H1 (cell line): Measurements from ENCODE around the gene IP6K3. TPM values are rescaled to one million over a fixed set of nuclear protein-coding genes. Genes with fewer than 3 reads are reported as not detected.

Experiments
- CTCF ChIA-PET: fragments of 300-600 bp; sonication (Branson Sonifier 250); formaldehyde crosslinking; loops from one replicate; lab custom pipeline; 2021; ENCODE audit not compliant: partially characterized antibody; lab: Charles Lee
- POLR2A ChIA-PET: fragments of 300-600 bp; sonication (Branson Sonifier 250); formaldehyde crosslinking; loops from one replicate; lab custom pipeline; 2021; ENCODE audit warnings: inconsistent platforms; ENCODE audit not compliant: partially characterized antibody; lab: Charles Lee
- DNase-seq, 2 experiments: peaks; one replicate each; pipeline versions ENCODE4 v3.0.0 to v3.0.0-alpha.2; 2010 to 2022; ENCODE audit warnings: low spot score in 2 of 2, low read depth in 1 of 2, mixed read lengths in 1 of 2
- FAIRE-seq: peaks from 2 replicates; lab custom pipeline; 2011; peaks lifted over from hg19 to GRCh38; lab: Jason Lieb, UNC
- H2AFZ ChIP-seq: 2 replicates; pipeline ENCODE4 v1.8.1; 2012; ENCODE audit warnings: low read length, inconsistent platforms
- H2AK5ac ChIP-seq: 2 replicates; pipeline ENCODE4 v1.6.1; 2013; ENCODE audit warnings: low read depth, low read length
- H2BK120ac ChIP-seq: replicated peaks from 2 replicates; pipeline ENCODE3; 2013; ENCODE audit warnings: low read depth, low read length, inconsistent platforms
- H2BK12ac ChIP-seq: 2 replicates; pipeline ENCODE4 v1.6.1; 2013; ENCODE audit warnings: low read depth, low read length
- H2BK15ac ChIP-seq: 2 replicates; pipeline ENCODE4 v1.6.1; 2013; ENCODE audit warnings: low read length
- H2BK20ac ChIP-seq: 2 replicates; pipeline ENCODE4 v1.6.1; 2013; ENCODE audit warnings: low read length
- H2BK5ac ChIP-seq: 2 replicates; pipeline ENCODE4 v1.6.1; 2013; ENCODE audit warnings: low read depth, low read length
- H3K14ac ChIP-seq: 2 replicates; pipeline ENCODE4 v1.6.1; 2013; ENCODE audit warnings: inconsistent platforms; ENCODE audit not compliant: insufficient read length
- H3K18ac ChIP-seq: 2 replicates; pipeline ENCODE4 v1.6.1; 2013; ENCODE audit warnings: low read length; ENCODE audit errors: extremely low read depth
- H3K23ac ChIP-seq: 2 replicates; pipeline ENCODE4 v1.6.1; 2013; ENCODE audit warnings: inconsistent platforms; ENCODE audit not compliant: insufficient read length
- H3K23me2 ChIP-seq: 2 replicates; pipeline ENCODE4 v1.6.1; 2013; ENCODE audit warnings: low read depth, low read length
- H3K27ac ChIP-seq: 2 replicates; pipeline ENCODE4 v1.6.1; 2011; ENCODE audit warnings: low read depth, low read length, inconsistent platforms
- H3K27me3 ChIP-seq, 4 experiments: replicated peaks in 1 of 4; 1 replicate in 1 of 4; 2 replicates in 3 of 4; pipeline versions ENCODE4 v1.6.1 to v1.8.1; 2011 to 2013; ENCODE audit warnings: low read length in 3 of 4, mild to moderate bottlenecking in 3 of 4, inconsistent platforms in 2 of 4, mixed read lengths in 2 of 4, moderate library complexity in 1 of 4; ENCODE audit not compliant: control insufficient read depth in 3 of 4, insufficient read depth in 3 of 4; ENCODE audit errors: extremely low read depth in 1 of 4
- H3K36me3 ChIP-seq, 4 experiments: 2 replicates each; pipeline versions ENCODE4 v1.6.1 to v1.8.1; 2011 to 2013; ENCODE audit warnings: mild to moderate bottlenecking in 4 of 4, low read length in 3 of 4, moderate library complexity in 2 of 4, control low read depth in 1 of 4, inconsistent platforms in 1 of 4; ENCODE audit not compliant: insufficient read depth in 4 of 4, control insufficient read depth in 2 of 4
- H3K4ac ChIP-seq: replicated peaks from 2 replicates; pipeline ENCODE3; 2013; ENCODE audit warnings: low read length, low read depth, mixed read lengths, inconsistent platforms; ENCODE audit not compliant: insufficient read length
- H3K4me1 ChIP-seq, 4 experiments: replicated peaks in 1 of 4; 1 replicate in 1 of 4; 2 replicates in 3 of 4; pipeline versions ENCODE4 v1.6.1 to v1.8.1; 2011 to 2013; ENCODE audit warnings: low read length in 3 of 4, inconsistent platforms in 2 of 4, mixed read lengths in 1 of 4; ENCODE audit not compliant: insufficient read depth in 4 of 4, control insufficient read depth in 3 of 4
- H3K4me2 ChIP-seq, 2 experiments: 2 replicates each; pipeline versions ENCODE4 v1.6.1 to v1.8.1; 2011 to 2013; ENCODE audit warnings: low read depth in 2 of 2, low read length in 2 of 2, control low read depth in 1 of 2, inconsistent platforms in 1 of 2, mild to moderate bottlenecking in 1 of 2; ENCODE audit not compliant: insufficient read depth in 1 of 2
- H3K4me3 ChIP-seq, 4 experiments: fragments of 200-600, 300-600 bp in 1 of 4; sonication (generic), shearing (Covaris generic), sonication (Bioruptor Twin) in 1 of 4; 2 replicates each; pipeline versions ENCODE4 v1.5.1 to v1.8.1; 2011 to 2016; ENCODE audit warnings: low read length in 4 of 4, low read depth in 3 of 4, control low read depth in 2 of 4, inconsistent platforms in 2 of 4, mild to moderate bottlenecking in 2 of 4, mixed read lengths in 1 of 4, moderate library complexity in 1 of 4; ENCODE audit not compliant: insufficient read depth in 2 of 4; ENCODE audit errors: extremely low read depth in 1 of 4
- H3K56ac ChIP-seq: replicated peaks from 2 replicates; pipeline ENCODE3; 2013; ENCODE audit warnings: low read depth, mild to moderate bottlenecking, mixed read lengths, low read length, inconsistent platforms; ENCODE audit not compliant: insufficient read length
- H3K79me1 ChIP-seq: 2 replicates; pipeline ENCODE4 v1.6.1; 2013; ENCODE audit warnings: low read depth, low read length, control low read depth
- H3K79me2 ChIP-seq, 2 experiments: 2 replicates each; pipeline versions ENCODE4 v1.6.1 to v1.8.1; 2012 to 2013; ENCODE audit warnings: low read length in 2 of 2, mild to moderate bottlenecking in 2 of 2, inconsistent platforms in 1 of 2; ENCODE audit not compliant: insufficient read depth in 2 of 2, control insufficient read depth in 1 of 2
- H3K9ac ChIP-seq, 4 experiments: replicated peaks in 1 of 4; 1 replicate in 1 of 4; 2 replicates in 3 of 4; pipeline versions ENCODE4 v1.6.1 to v1.8.1; 2011 to 2013; ENCODE audit warnings: low read depth in 3 of 4, low read length in 3 of 4, control low read depth in 2 of 4, mild to moderate bottlenecking in 2 of 4, moderate library complexity in 2 of 4, inconsistent platforms in 1 of 4; ENCODE audit errors: extremely low read depth in 1 of 4
- H3K9me3 ChIP-seq, 2 experiments: 2 replicates each; pipeline versions ENCODE4 v1.6.1 to v1.8.1; 2012 to 2013; ENCODE audit warnings: mild to moderate bottlenecking in 2 of 2, moderate library complexity in 2 of 2, control low read depth in 1 of 2, inconsistent platforms in 1 of 2, low read depth in 1 of 2, low read length in 1 of 2, mixed read lengths in 1 of 2; ENCODE audit not compliant: insufficient read depth in 2 of 2
- H4K20me1 ChIP-seq, 2 experiments: replicated peaks in 1 of 2; 2 replicates each; pipeline versions ENCODE3 to v1.8.1; 2011 to 2013; ENCODE audit warnings: inconsistent platforms in 2 of 2, low read length in 2 of 2, mild to moderate bottlenecking in 1 of 2; ENCODE audit not compliant: insufficient read depth in 2 of 2, control insufficient read depth in 1 of 2
- H4K5ac ChIP-seq: 2 replicates; pipeline ENCODE4 v1.6.1; 2013; ENCODE audit warnings: low read length, low read depth, mixed read lengths, inconsistent platforms; ENCODE audit not compliant: insufficient read length
- H4K8ac ChIP-seq: 2 replicates; pipeline ENCODE4 v1.8.0; 2013; ENCODE audit warnings: mild to moderate bottlenecking, moderate library complexity, low read length, inconsistent platforms; ENCODE audit not compliant: insufficient read depth; ENCODE audit errors: extremely low read depth
- H4K91ac ChIP-seq: replicated peaks from 2 replicates; pipeline ENCODE3; 2013; ENCODE audit warnings: low read length, mixed read lengths, inconsistent platforms; ENCODE audit not compliant: insufficient read length
- EZH2 ChIP-seq: fragments of 200-600 bp; sonication (generic); IDR thresholded peaks from 2 replicates; pipeline ENCODE4 v1.7.1; 2012; ENCODE audit warnings: low read depth, mild to moderate bottlenecking, moderate library complexity, low read length, inconsistent platforms; ENCODE audit not compliant: severe bottlenecking
- GTF2F1 ChIP-seq: IDR thresholded peaks from 2 replicates; pipeline ENCODE4 v1.6.1; 2012; ENCODE audit warnings: low read depth, low read length, improper control_type of control experiment, borderline replicate concordance
- WGBS, 2 experiments: shearing (Covaris generic) in 1 of 2; methylation state at CpG; one replicate each; pipeline versions ENCODE4 v1.1.6 to v1.1.7; 2013 to 2015; ENCODE audit warnings: low lambda C conversion rate in 2 of 2, mixed read lengths in 2 of 2, inconsistent platforms in 1 of 2, low coverage in 1 of 2, missing lambda C conversion rate in 1 of 2; ENCODE audit not compliant: insufficient replicate concordance in 2 of 2, insufficient coverage in 1 of 2, insufficient read length in 1 of 2; ENCODE audit errors: extremely low coverage in 1 of 2, missing lambda C conversion rate in 1 of 2; 5-methylcytosine and 5-hydroxymethylcytosine counted together
- polyA plus RNA-seq, 7 experiments: library from polyadenylated mRNA; depleted of rRNA in 3 of 7; stranded (reverse) in 5 of 7; unstranded in 2 of 7; fragments of >200 nt in 5 of 7; fragments of 200-250 nt in 2 of 7; gene quantifications; 1 replicate in 5 of 7; 2 replicates in 1 of 7; 4 replicates in 1 of 7; pipeline versions ENCODE4 v1.2.1 to v1.2.3, GENCODE V29; 2011 to 2013; ENCODE audit warnings: missing spikeins in 2 of 7, mixed read lengths in 2 of 7
- total RNA-seq: library from RNA; stranded (reverse); fragmentation: NEBNext Ultra II Directional; extraction: Animal tissue kit (Norgen Biotek cat#: 25700); gene quantifications from 2 replicates; pipeline ENCODE4 v1.2.1, GENCODE V29; 2021

IP6K3 gene
- total and polyA plus RNA-seq, 2 of the 8 experiments (the other 6 are each of a cell fraction or from before 2014, with no cell fraction given) = 0.22 to 0.73 TPM

DNA sequence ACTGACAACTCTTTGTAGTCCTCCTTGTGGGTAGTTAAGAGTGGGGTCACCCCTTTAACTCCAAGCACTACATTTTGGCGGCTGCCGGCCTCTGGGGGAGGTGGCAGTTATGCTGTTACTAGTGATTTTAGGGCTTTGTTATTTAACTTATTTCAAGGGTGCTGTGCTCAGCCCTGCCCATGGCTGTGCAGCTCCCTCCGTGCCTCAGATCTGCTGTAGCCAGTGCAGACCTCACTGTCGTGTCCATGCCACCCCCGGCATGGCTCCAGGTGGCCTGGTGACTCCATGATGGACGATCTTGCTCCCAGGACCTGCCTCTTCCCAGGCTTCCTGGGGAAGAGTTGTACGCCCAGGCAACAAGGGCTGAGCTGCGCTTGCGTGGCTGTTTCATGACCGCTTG is 50.6 kb downstream of the IP6K3 start:
- Histone ChIP-seq H3K23ac (no peak overlapping the region), H2BK12ac (no peak overlapping the region), H3K9me3 (no peaks in the 10 kb centered on the region), H4K5ac (no peak overlapping the region), H3K27ac (no peak overlapping the region), H3K4me3 (no peak overlapping the region), H4K91ac (no peak overlapping the region), H2BK5ac (no peak overlapping the region), H2BK20ac (no peak overlapping the region), H3K27me3 (no peaks in the 10 kb centered on the region), H3K4me1 (peaks cover 0 to 10% (median 1%) of the 10 kb centered on the region in 4 experiments; a peak in 4 of 7 replicates), H3K4ac (no peak overlapping the region), H3K18ac (no peak overlapping the region), H3K9ac (no peak overlapping the region), H3K79me2 (no peaks in the 10 kb centered on the region), H3K14ac (no peak overlapping the region), H3K23me2 (no peaks in the 10 kb centered on the region), H4K20me1 (peaks cover 7 to 12% of the 10 kb centered on the region in 2 experiments), H2AK5ac (no peak overlapping the region), H2AFZ (no peak overlapping the region), H3K56ac (no peak overlapping the region), H3K79me1 (no peaks in the 10 kb centered on the region), H4K8ac (no peak overlapping the region; the same call in 1 of the 2 replicates), H3K36me3 (peaks cover 30 to 68% (median 38%) of the 10 kb centered on the region in 4 experiments), H2BK15ac (no peak overlapping the region), H3K4me2 (no peak overlapping the region), H2BK120ac (no peak overlapping the region)
- ChIA-PET POLR2A (interaction anchor here (0.9 to 3.1 kb wide), 5 partner anchors 13 to 367 kb away, joined by 3 to 16 read pairs (median 3); partner anchors contain the start of gene UQCC2), CTCF (interaction anchor here (0.6 to 1.7 kb wide), 5 partner anchors 9 to 1806 kb away, joined by 3 to 4 read pairs (median 4); no protein-coding TSS in a partner anchor)
- DNase-seq (no peak), FAIRE-seq (no peak)
- 87% methylated on average over 10 of the region's 10 CpGs; no CpG with 5 or more reads in 1 of the 2 experiments for WGBS, 2 experiments
- TF ChIP-seq GTF2F1 = no peak
- TF ChIP-seq EZH2 = no peak
